Testis (tissue), 2 donors: Measurements from ENCODE around the gene FYB1.

Source experiments
- POLR2A ChIP-seq: fragments of 450-650 bp; IDR thresholded peaks from one replicate; pipeline ENCODE4 v1.6.1; 2017; ENCODE audit warnings: antibody characterized with exemption, mild to moderate bottlenecking, moderate library complexity
- TF ChIP-seq, protein P1 (sequence below), 3 experiments: fragments of 450-650 bp in 2 of 3; fragments of 200-600 bp in 1 of 3; sonication (generic) in 1 of 3; IDR thresholded peaks; one replicate each; pipeline ENCODE4 v1.5.1; 2016 to 2019; ENCODE audit warnings: antibody characterized with exemption in 3 of 3, mild to moderate bottlenecking in 2 of 3, moderate library complexity in 1 of 3

DNA sequence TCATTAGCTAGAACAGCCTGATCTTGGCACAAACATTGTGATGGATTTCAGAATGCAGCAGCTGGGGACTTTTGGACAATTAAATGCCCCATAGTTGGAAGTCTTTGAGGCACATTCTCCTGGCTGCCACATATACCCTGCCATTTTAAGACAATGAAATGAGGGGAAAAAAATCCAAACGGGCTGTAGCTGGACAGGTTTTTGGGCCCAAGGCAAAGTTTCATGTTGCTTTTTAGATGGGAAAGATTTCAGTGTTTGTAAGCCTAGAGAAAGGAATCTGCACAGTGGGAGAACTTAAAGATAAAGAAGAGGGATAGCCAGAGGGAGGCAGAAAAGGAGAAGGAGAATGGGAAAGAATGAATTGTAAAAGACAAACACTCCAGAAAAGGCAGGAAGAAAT lies 115.1 kb downstream of the FYB1 start:
- TF ChIP-seq, protein P1, sequence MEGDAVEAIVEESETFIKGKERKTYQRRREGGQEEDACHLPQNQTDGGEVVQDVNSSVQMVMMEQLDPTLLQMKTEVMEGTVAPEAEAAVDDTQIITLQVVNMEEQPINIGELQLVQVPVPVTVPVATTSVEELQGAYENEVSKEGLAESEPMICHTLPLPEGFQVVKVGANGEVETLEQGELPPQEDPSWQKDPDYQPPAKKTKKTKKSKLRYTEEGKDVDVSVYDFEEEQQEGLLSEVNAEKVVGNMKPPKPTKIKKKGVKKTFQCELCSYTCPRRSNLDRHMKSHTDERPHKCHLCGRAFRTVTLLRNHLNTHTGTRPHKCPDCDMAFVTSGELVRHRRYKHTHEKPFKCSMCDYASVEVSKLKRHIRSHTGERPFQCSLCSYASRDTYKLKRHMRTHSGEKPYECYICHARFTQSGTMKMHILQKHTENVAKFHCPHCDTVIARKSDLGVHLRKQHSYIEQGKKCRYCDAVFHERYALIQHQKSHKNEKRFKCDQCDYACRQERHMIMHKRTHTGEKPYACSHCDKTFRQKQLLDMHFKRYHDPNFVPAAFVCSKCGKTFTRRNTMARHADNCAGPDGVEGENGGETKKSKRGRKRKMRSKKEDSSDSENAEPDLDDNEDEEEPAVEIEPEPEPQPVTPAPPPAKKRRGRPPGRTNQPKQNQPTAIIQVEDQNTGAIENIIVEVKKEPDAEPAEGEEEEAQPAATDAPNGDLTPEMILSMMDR (IDR thresholded peaks at IDR 0.05), result no peak
- TF ChIP-seq POLR2A, result no peak
